ENCODE results near the gene TOP3B.
"Not testable (repeated sequence)": the region's sequence is repeated elsewhere in the genome, so short reads cannot be mapped to it uniquely, and the experiment has no call there.

The TOP3B gene

GRCh38 chr22:21914033-21914642 is 68.4 kb downstream of the TOP3B start:
- H3K27ac ChIP-seq; DNase-seq (ENCODE audit: low read depth, low spot score): not testable (repeated sequence)

DNA sequence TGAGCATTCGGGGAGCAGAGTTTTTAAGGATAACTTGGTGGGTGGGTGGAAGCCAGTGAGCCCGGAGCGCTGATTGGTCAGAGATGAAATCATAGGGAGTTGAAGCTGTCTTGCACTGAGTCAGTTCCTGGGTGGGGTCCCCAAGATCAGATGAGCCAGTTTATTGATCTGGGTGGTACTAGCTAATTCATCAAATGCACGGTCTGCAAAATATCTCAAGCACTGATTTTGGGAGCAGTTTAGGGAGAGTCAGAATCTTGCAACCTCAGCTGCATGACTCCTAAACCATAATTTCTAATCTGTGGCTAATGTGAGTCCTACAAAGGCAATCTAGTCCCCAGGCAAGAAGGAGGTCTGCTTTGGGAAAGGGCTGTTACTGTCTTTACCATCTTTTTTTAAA is 72.2 kb downstream of the TOP3B start:
- not testable (repeated sequence) for H3K27ac ChIP-seq; DNase-seq (ENCODE audit: low read depth, low spot score)

GRCh38 chr22:21909871-21910270 is 72.7 kb downstream of the TOP3B start:
- DNase-seq (ENCODE audit: low read depth, low spot score): no peak
- H3K27ac ChIP-seq: no peak overlapping the region

DNA sequence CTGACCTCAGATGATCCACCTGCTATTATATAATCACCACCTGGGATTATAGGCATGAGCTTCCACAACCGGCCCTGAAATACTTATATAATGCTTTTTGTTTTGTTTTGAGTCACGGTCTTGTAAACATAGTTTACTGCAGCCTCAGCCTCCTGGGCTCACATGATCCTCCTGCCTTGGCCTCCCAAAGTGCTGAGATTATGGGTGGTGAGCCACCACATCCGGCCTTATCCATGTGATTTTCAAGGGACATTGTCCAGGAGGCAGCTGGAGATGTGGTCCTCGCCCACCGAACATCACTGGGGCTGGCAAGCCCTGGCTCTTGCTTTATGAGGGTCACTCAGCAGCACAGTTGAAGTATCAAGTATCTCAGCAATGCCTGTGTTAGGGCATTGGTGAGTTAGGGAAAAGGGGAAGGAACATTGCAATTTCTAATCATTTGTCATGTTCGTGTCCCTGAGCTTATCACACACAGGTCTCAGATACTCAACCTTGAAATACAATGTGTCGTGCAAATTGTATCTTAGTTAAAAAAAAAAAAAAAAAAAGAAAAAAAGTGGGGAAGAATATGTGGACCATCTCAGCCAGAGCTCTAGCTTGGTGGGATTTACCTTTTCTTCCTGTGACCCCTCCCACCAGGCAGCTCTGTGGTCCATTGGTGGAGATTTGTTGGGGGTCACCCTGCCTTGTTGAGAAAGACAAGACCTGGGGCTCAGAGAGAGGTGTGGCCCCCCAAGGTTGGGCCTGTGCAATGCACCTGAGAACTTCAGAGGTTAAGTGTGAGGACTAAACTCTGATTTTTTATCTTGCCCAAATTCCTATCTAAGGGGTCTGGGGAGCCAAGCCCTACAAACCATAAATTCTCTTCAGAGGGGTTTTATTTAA is 74.7 kb downstream of the TOP3B start:
- H3K27ac ChIP-seq: no peak overlapping the region
- DNase-seq (ENCODE audit: low read depth, low spot score): no peak
